NB4 (cell line): ENCODE measurements around the gene SPTSSB.
A peak's percentile ranks its signal among the peaks of the same experiment; 100 is the strongest.

ENCODE experiments used
- DNase-seq: peaks from one replicate; pipeline ENCODE4 v3.0.0; 2010; ENCODE audit warnings: low read depth
- H3K4me3 ChIP-seq: one replicate; pipeline ENCODE4 v1.5.1; 2011; ENCODE audit warnings: mild to moderate bottlenecking, low read depth, low read length, moderate library complexity
- MYC ChIP-seq: IDR thresholded peaks from 2 replicates; pipeline ENCODE4 v1.6.1; 2011; ENCODE audit warnings: low read depth, low read length
- POLR2A ChIP-seq: IDR thresholded peaks from 2 replicates; pipeline ENCODE4 v1.6.1; 2011; ENCODE audit warnings: mild to moderate bottlenecking; ENCODE audit not compliant: insufficient read length; ENCODE audit errors: extremely low read depth
- TF ChIP-seq, protein P1 (sequence below): IDR thresholded peaks from one replicate; pipeline ENCODE4 v1.5.1; 2012; ENCODE audit warnings: low read depth, low read length
- TF ChIP-seq, protein P2 (sequence below): IDR thresholded peaks from 2 replicates; pipeline ENCODE4 v1.6.1; 2011; ENCODE audit warnings: low read depth, low read length

SPTSSB gene

DNA sequence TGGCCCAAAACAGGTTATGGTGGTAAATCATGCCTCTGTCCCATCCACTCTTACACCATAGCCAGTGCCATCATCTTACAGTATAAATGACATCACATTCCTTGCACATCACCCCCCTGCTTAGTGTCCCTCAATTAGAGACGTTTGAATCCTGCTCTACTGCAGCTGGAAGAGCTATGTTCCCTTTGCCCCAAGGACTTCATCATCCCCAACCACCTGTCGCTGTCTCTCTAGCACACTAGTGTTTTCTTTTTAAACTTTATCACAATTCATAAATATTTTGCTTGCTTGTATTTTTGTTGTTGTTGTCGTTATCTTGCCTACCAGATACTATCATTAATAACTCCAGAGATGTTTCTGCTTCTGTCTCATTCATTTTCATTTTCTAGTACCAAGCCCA, 28.7 kb downstream of the SPTSSB start:
- no peak for TF ChIP-seq POLR2A
- TF ChIP-seq MYC = no peak
- TF ChIP-seq, protein P1, sequence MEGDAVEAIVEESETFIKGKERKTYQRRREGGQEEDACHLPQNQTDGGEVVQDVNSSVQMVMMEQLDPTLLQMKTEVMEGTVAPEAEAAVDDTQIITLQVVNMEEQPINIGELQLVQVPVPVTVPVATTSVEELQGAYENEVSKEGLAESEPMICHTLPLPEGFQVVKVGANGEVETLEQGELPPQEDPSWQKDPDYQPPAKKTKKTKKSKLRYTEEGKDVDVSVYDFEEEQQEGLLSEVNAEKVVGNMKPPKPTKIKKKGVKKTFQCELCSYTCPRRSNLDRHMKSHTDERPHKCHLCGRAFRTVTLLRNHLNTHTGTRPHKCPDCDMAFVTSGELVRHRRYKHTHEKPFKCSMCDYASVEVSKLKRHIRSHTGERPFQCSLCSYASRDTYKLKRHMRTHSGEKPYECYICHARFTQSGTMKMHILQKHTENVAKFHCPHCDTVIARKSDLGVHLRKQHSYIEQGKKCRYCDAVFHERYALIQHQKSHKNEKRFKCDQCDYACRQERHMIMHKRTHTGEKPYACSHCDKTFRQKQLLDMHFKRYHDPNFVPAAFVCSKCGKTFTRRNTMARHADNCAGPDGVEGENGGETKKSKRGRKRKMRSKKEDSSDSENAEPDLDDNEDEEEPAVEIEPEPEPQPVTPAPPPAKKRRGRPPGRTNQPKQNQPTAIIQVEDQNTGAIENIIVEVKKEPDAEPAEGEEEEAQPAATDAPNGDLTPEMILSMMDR = no peak
- TF ChIP-seq, protein P2, sequence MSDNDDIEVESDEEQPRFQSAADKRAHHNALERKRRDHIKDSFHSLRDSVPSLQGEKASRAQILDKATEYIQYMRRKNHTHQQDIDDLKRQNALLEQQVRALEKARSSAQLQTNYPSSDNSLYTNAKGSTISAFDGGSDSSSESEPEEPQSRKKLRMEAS = no peak
- no peak overlapping the region for H3K4me3 ChIP-seq
- no peak for DNase-seq

DNA sequence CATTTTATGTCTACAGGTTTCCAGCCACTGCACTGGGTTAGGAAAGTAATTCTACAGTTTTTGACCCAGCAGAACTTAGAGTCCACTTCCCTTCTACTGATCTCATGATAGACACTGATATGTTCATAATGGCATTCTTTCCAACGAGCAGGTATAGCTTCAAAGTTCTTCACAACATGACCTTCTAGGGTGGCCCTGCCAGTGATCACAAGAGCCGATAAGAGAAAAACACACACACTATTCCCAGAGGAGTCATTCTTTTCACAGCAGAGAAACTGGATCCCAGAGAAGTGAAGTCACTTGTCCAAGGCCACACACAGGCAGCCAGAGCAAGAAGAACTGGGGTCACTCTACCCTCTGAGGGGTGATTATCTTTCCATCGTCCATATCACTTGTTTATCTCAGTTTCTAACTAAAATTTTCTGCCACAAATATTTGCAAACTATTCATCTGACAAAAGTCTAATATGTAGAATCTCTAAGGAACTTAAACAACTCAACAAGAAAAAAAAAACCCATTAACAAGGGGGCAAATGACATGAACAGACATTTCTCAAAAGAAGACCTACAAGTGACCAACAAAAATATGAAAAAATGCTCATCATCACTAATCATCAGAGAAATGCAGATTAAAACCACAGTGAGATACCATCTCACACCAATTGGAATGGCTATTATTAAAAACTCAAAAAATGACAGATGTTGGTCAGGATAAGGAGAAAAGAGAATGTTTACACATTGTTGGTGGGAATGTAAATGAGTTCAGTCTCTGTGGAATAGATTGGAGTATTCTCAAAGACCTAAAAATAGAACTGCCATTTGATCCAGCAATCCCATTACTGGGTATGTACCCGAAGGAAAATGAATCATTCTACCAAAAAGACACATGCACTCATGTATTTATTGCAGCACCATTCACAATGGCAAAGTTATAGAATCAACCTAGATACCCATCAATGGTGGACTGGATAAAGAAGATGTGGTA, 31.5 kb downstream of the SPTSSB start:
- TF ChIP-seq, protein P2 = no peak
- TF ChIP-seq MYC (no peak), POLR2A (no peak)
- TF ChIP-seq, protein P1 = no peak
- H3K4me3 ChIP-seq = no peak overlapping the region
- no peak for DNase-seq

DNA sequence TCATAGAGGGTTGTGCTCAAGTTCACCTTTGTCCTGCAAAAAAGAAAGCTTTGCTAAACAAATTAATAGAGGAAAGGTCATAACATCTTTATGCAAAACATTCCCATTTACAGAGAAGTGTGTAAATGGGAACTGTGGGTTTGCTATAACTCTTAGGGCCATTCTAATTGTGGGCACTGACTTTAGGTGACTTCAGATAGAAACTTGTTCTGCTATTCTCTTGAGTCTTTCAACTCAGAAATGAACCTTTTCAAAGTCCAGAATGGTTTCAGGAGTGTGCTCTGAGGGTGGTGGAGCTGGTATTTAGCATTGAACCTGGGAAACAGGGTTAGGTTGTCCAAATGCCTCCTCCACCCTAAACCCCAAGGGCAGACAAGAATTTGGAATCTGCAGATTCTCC, 34.0 kb downstream of the SPTSSB start:
- TF ChIP-seq, protein P2 = no peak
- TF ChIP-seq POLR2A = no peak
- TF ChIP-seq MYC = no peak
- TF ChIP-seq, protein P1 = no peak
- no peak for DNase-seq
- no peak overlapping the region for H3K4me3 ChIP-seq

DNA sequence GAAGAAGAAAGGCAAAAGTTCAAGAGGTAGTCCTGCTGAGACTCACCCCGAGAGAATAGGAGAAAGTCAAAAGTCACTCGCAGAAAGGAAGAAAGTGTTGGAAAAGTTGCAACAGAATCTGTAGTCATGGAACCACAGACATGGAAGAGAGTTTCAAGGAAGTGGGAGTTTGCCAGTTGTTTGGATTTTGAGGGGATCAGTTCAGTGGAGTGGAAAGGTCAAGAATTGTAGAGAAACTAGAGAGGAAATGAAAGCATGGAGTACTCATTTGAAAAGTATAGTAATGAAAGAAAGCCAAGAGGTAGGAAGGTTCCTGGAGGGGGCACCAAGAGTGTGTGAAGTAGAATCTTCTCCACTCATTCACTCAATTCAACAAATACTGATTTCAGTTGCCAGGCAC, 34.7 kb downstream of the SPTSSB start:
- DNase-seq = no peak
- H3K4me3 ChIP-seq = no peak overlapping the region
- TF ChIP-seq, protein P1 = no peak
- TF ChIP-seq, protein P2 = no peak
- TF ChIP-seq MYC = no peak
- no peak for TF ChIP-seq POLR2A

DNA sequence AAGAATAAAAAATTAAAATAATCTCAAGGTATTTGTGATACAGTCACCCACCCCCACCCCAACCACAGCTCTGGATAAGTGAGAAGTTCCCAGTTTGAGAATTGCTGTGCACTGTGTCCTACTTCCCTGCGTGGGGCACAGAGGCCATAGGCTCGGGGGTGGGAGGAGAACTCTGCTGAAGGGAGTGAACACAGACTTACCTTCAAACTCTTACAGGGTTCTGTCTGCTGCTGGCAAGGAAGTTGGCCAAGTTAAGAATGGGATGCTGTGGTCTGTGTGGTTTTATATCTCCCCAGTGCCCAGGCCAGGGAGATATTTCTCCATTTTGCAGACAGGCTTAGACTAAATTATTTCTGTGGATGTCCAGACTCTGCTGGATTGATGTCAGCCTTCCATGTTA, 37.6 kb downstream of the SPTSSB start:
- peak; percentile 17 for DNase-seq
- TF ChIP-seq POLR2A (no peak), MYC (no peak)
- TF ChIP-seq, protein P2 = no peak
- TF ChIP-seq, protein P1 = no peak

More for the DNA sequence above, 37.6 kb downstream of the SPTSSB start:
- no peak overlapping the region for H3K4me3 ChIP-seq
